ENCODE measurements around the gene L3MBTL4. TPM values are rescaled to one million over a fixed set of nuclear protein-coding genes. Genes with fewer than 3 reads are reported as not detected.

The L3MBTL4 gene
- total RNA-seq, 1 donor from 2014 or later: under 0.01 TPM

- TF ChIP-seq, protein P1, sequence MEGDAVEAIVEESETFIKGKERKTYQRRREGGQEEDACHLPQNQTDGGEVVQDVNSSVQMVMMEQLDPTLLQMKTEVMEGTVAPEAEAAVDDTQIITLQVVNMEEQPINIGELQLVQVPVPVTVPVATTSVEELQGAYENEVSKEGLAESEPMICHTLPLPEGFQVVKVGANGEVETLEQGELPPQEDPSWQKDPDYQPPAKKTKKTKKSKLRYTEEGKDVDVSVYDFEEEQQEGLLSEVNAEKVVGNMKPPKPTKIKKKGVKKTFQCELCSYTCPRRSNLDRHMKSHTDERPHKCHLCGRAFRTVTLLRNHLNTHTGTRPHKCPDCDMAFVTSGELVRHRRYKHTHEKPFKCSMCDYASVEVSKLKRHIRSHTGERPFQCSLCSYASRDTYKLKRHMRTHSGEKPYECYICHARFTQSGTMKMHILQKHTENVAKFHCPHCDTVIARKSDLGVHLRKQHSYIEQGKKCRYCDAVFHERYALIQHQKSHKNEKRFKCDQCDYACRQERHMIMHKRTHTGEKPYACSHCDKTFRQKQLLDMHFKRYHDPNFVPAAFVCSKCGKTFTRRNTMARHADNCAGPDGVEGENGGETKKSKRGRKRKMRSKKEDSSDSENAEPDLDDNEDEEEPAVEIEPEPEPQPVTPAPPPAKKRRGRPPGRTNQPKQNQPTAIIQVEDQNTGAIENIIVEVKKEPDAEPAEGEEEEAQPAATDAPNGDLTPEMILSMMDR (IDR thresholded peaks at IDR 0.05; ENCODE audit: insufficient read depth, low read length, severe bottlenecking): no peak
- H3K4me3 ChIP-seq (ENCODE audit: low read depth, low read length): no peak overlapping the region
- H3K27me3 ChIP-seq (ENCODE audit: control insufficient read depth, insufficient read depth, low read length): no peaks in the 10 kb centered on the region
- no peaks in the 10 kb centered on the region for H3K36me3 ChIP-seq (ENCODE audit: control insufficient read depth, insufficient read depth, low read length)
- FAIRE-seq: no peak
- DNase-seq (ENCODE audit: low read depth): no peak
Observed at GRCh38 chr18:6170604-6171003, 244.1 kb downstream of the L3MBTL4 start.

DNA sequence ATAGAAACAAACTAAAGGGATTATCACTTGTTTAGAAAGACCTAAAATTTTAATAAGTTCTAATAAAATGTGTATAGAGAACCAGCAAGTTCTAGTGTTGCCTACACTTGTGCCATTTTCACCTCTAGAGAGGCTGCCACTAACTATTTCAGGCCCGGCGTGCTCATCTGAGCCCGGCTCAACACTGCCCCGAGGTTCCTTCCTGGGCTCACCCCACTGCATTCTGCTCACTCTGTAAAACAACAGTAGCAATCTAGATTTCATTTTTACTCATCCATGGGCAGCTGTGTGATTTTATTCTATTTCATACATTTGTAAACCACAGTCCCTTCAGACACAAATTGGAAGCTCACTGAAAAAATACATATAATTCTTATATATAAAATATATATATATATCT is 253.2 kb downstream of the L3MBTL4 start:
- Histone ChIP-seq H3K36me3 (ENCODE audit: control insufficient read depth, insufficient read depth, low read length) (no peaks in the 10 kb centered on the region), H3K27me3 (ENCODE audit: control insufficient read depth, insufficient read depth, low read length) (no peaks in the 10 kb centered on the region), H3K4me3 (ENCODE audit: low read depth, low read length) (no peak overlapping the region)
- FAIRE-seq (no peak), DNase-seq (ENCODE audit: low read depth) (no peak)
- TF ChIP-seq, protein P1 (IDR thresholded peaks at IDR 0.05; ENCODE audit: insufficient read depth, low read length, severe bottlenecking): no peak

DNA sequence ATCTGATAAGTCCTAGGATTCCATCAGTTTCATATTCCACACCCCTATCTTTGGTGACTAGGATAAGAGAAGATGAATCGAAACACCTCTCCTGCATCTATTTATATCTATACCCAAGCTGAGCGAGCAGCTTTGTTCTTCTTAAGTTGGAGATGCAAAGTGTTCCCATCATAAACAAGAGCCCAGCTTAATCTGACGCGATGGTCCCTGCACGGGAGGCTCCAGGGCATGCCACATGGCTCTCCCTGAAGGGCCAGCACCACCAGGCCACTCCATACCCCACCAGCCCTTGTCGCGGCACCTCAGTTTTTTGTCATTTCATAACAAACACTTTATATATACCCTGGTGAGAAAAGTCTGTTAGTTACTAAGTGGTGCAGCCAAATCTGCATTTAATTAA is 255.3 kb downstream of the L3MBTL4 start:
- TF ChIP-seq, protein P1 (IDR thresholded peaks at IDR 0.05; ENCODE audit: insufficient read depth, low read length, severe bottlenecking): no peak
- Histone ChIP-seq H3K27me3 (ENCODE audit: control insufficient read depth, insufficient read depth, low read length) (no peaks in the 10 kb centered on the region), H3K36me3 (ENCODE audit: control insufficient read depth, insufficient read depth, low read length) (no peaks in the 10 kb centered on the region), H3K4me3 (ENCODE audit: low read depth, low read length) (no peak overlapping the region)
- DNase-seq (ENCODE audit: low read depth) (no peak), FAIRE-seq (no peak)

DNA sequence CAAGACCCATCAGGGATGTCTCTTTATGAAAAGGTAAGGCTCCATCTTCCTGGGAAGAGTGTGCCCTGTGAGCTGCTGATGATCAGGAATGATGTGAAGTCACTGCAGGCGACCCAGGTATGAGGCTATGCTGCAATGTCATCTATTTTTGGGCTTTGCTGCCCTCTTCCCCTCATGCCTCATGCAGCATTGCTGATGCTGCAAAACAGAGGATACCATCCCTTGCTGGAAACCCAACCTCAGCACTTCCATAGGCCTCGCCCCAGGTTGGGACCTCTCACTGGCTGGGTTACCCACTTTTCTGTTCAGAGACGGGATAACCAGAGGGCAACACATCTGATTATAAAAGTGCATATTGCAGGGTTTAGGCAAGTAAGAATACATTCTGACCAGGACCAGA is 255.8 kb downstream of the L3MBTL4 start:
- TF ChIP-seq, protein P1 (IDR thresholded peaks at IDR 0.05; ENCODE audit: insufficient read depth, low read length, severe bottlenecking): no peak
- Histone ChIP-seq H3K4me3 (ENCODE audit: low read depth, low read length) (no peak overlapping the region), H3K27me3 (ENCODE audit: control insufficient read depth, insufficient read depth, low read length) (no peaks in the 10 kb centered on the region), H3K36me3 (ENCODE audit: control insufficient read depth, insufficient read depth, low read length) (no peaks in the 10 kb centered on the region)
- DNase-seq (ENCODE audit: low read depth) (no peak), FAIRE-seq (no peak)

DNA sequence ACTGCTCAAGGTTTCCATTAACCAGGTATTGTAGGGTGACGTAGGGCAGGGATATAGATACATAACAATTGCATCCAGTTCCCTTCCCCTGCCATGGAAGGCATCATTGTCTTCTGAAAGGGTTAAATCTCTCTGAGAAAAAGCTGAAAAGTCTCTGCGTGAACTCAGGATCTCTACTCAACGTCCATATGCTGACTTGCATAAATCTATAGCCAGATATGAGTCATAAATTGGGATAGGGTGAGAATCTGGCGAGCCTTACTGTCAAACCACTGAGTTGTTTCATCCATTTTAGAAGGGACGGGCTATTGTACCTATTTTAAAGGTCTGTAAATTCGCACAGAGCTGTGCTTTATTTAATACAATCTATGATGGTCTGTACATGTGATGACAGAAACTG is 258.3 kb downstream of the L3MBTL4 start:
- TF ChIP-seq, protein P1 (IDR thresholded peaks at IDR 0.05; ENCODE audit: insufficient read depth, low read length, severe bottlenecking): no peak
- FAIRE-seq: no peak

DNA sequence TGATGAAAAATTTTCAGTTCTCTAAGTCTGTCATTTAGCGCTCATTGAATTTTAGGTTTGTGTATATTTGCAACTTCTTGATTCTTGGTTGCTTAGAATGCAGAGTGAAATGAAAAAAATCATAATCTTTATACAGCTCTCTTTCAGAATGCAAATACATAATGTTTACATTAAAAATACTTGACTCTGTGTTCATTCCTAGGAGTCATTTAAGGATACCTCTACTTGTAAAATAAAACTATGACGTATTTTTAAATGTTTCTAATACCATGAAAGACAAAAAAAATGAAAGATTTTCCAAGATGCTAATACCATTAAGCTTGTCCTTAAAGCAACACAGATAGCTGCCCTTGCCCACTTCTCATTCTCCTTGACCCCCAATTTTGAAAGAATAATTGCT is 259.0 kb downstream of the L3MBTL4 start:
- Histone ChIP-seq H3K4me3 (ENCODE audit: low read depth, low read length) (no peak overlapping the region), H3K36me3 (ENCODE audit: control insufficient read depth, insufficient read depth, low read length) (no peaks in the 10 kb centered on the region), H3K27me3 (ENCODE audit: control insufficient read depth, insufficient read depth, low read length) (no peaks in the 10 kb centered on the region)
- TF ChIP-seq, protein P1 (IDR thresholded peaks at IDR 0.05; ENCODE audit: insufficient read depth, low read length, severe bottlenecking): no peak
- FAIRE-seq: no peak
- DNase-seq (ENCODE audit: low read depth): no peak

More for the DNA sequence above, 258.3 kb downstream of the L3MBTL4 start:
- H3K4me3 ChIP-seq (ENCODE audit: low read depth, low read length): no peak overlapping the region
- no peak for DNase-seq (ENCODE audit: low read depth)
- no peaks in the 10 kb centered on the region for H3K36me3 ChIP-seq (ENCODE audit: control insufficient read depth, insufficient read depth, low read length)
- H3K27me3 ChIP-seq (ENCODE audit: control insufficient read depth, insufficient read depth, low read length): no peaks in the 10 kb centered on the region
